AG09309 (cell line): ENCODE data around the gene ZNF823.
"Not testable (repeated sequence)": the region's sequence is repeated elsewhere in the genome, so short reads cannot be mapped to it uniquely, and the experiment has no call there.

ENCODE experiments used
- DNase-seq: peaks from one replicate; pipeline ENCODE4 v3.0.0-alpha.2; 2010; ENCODE audit warnings: low read depth
- H3K4me3 ChIP-seq: 2 replicates; pipeline ENCODE4 v1.5.1; 2011; ENCODE audit warnings: mild to moderate bottlenecking, low read depth, low read length, moderate library complexity; ENCODE audit not compliant: control insufficient read depth
- CTCF ChIP-seq: IDR thresholded peaks from 2 replicates; pipeline ENCODE4 v1.5.1; 2011; ENCODE audit warnings: mild to moderate bottlenecking, low read depth, low read length, inconsistent platforms; ENCODE audit not compliant: insufficient read depth, control insufficient read depth; ENCODE audit errors: missing control alignments

Gene ZNF823

GRCh38 chr19:11738746-11739620, at the start of gene ZNF823:
TSS of gene ZNF823 (minus strand) at chr19:11738946. CDS start at chr19:11738819, 127 bp downstream.
- peak within 1 kb of the TSS; percentile 97 for H3K4me3 ChIP-seq
- peak; percentile 83 for DNase-seq
- no peak for TF ChIP-seq CTCF

- no peak for DNase-seq
- TF ChIP-seq CTCF: no peak
- no peak overlapping the region for H3K4me3 ChIP-seq
These were observed 48.8 kb upstream of the ZNF823 start for GRCh38 chr19:11787536-11787935.

- no peak overlapping the region for H3K4me3 ChIP-seq
- no peak for DNase-seq
- TF ChIP-seq CTCF: no peak
These were observed 45.6 kb upstream of the ZNF823 start for GRCh38 chr19:11784356-11784755.

GRCh38 chr19:11783767-11784166, 45.0 kb upstream of the ZNF823 start:
- TF ChIP-seq CTCF: no peak
- DNase-seq: no peak
- no peak overlapping the region for H3K4me3 ChIP-seq

- TF ChIP-seq CTCF: no peak
- DNase-seq: no peak
These were observed 42.7 kb upstream of the ZNF823 start for GRCh38 chr19:11781295-11782057.

GRCh38 chr19:11780431-11781020, 41.8 kb upstream of the ZNF823 start:
- no peak for DNase-seq
- no peak for TF ChIP-seq CTCF
- H3K4me3 ChIP-seq: no peak overlapping the region

More at GRCh38 chr19:11781295-11782057, 42.7 kb upstream of the ZNF823 start:
- H3K4me3 ChIP-seq: no peak overlapping the region

GRCh38 chr19:11776669-11777068, 37.9 kb upstream of the ZNF823 start:
- H3K4me3 ChIP-seq, DNase-seq: not testable (repeated sequence)
